HEK293 (cell line): Measurements from ENCODE around the gene SLC37A3.

Experiments used
- CTCF ChIP-seq: fragments of 450-650 bp; formaldehyde crosslinking; IDR thresholded peaks from 2 replicates; pipeline ENCODE4 v1.5.1; 2016; ENCODE audit warnings: missing biosample characterization, missing genetic modification characterization
- ZFP41 ChIP-seq: fragments of 450-650 bp; formaldehyde crosslinking; IDR thresholded peaks from 2 replicates; pipeline ENCODE4 v1.5.1; 2016; ENCODE audit warnings: missing biosample characterization, missing genetic modification characterization, borderline replicate concordance
- ZNF274 ChIP-seq, 2 experiments: fragments of 200-500 bp in 1 of 2; fragments of 450-650 bp in 1 of 2; sonication (Bioruptor generic) in 1 of 2; formaldehyde crosslinking in 1 of 2; IDR thresholded peaks; 2 replicates each; pipeline versions ENCODE4 v1.5.1 to v1.6.1; 2014 to 2016; ENCODE audit warnings: borderline replicate concordance in 1 of 2, inconsistent platforms in 1 of 2, low read length in 1 of 2, missing biosample characterization in 1 of 2, missing genetic modification characterization in 1 of 2
- ZNF707 ChIP-seq: fragments of 450-650 bp; formaldehyde crosslinking; IDR thresholded peaks from 2 replicates; pipeline ENCODE4 v1.5.1; 2016; ENCODE audit warnings: missing biosample characterization, missing genetic modification characterization
- ZNF747 ChIP-seq: fragments of 450-650 bp; formaldehyde crosslinking; IDR thresholded peaks from 2 replicates; pipeline ENCODE4 v1.5.1; 2016; ENCODE audit warnings: missing biosample characterization, missing genetic modification characterization

DNA sequence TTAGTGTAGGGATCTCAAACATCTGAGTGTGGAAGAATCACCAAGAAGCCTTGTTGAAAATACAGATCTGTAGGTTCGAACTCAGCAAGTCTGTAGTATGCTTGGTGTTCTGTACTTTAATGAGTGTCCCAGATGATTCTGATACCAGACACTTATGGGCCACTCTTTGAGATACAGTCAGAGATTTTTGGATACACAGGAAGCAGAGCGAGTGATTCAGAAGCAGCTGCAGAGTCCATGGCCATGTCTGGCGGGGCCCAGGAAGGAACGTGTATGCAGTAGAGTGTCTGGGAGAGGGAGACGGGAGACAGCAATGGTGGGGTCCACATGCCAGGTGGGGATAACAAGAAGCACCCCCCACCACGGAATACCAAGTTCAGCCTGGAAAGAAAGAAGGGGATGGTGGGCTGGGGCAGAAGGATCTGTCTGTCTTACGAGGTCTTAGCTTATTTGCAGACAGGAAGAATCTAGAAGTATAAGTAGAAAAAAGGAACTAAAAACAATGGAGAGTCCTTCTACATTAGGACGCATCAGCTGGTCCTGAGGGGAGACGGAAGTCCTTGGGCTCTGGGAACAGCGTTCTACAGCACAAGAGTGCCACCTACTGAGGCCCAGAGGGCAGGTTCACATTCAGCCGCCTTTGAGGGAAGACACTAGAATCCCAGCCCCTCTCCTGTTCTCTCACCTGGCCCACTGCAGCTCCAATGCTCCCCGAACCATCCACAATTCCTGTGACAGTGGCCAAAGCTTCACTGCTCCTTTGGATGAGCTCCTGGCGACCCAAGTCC lies 55.4 kb downstream of the SLC37A3 start:
- TF ChIP-seq ZFP41 (tag by site-specific recombination) (no peak), CTCF (tag by site-specific recombination) (no peak; the same call in 1 of the 2 replicates), ZNF747 (no peak), ZNF274 (IDR thresholded peaks at IDR 0.05; ENCODE audit: low read length) (no peak), ZNF274 (tag by site-specific recombination; IDR thresholded peaks at IDR 0.05; ENCODE audit: borderline replicate concordance) (no peak), ZNF707 (no peak)
